ENCODE results near the gene FUBP3. TPM values are rescaled to one million over a fixed set of nuclear protein-coding genes. Genes with fewer than 3 reads are reported as not detected.
A peak's percentile ranks its signal among the peaks of the same experiment; 100 is the strongest.

FUBP3 gene
- 46.9 and 50.6 TPM in 2 replicates for total RNA-seq

GRCh38 chr9:130578865-130579737 is at the start of gene FUBP3:
FUBP3 (plus strand) TSS chr9:130579577; CDS start chr9:130579681, 104 bp downstream.
- no peaks in the 10 kb centered on the region for H3K9me3 Mint-ChIP-seq
- peaks cover 30% of the 10 kb centered on the region for H3K4me1 Mint-ChIP-seq (ENCODE audit: low read depth)
- H3K27ac Mint-ChIP-seq: peak within 1 kb of the TSS; percentile 84

GRCh38 chr9:130530938-130531337 is 48.4 kb upstream of the FUBP3 start:
- DNase-seq (ENCODE audit: low spot score): no peak
- no peak overlapping the region for H3K27ac Mint-ChIP-seq
- H3K36me3 Mint-ChIP-seq (ENCODE audit: low read depth): no peaks in the 10 kb centered on the region
- intact Hi-C loops (cut with micrococcal nuclease): no loop called here
- H3K4me3 Mint-ChIP-seq (ENCODE audit: low read depth): no peak overlapping the region
- H3K9me3 Mint-ChIP-seq: no peaks in the 10 kb centered on the region
- H3K4me1 Mint-ChIP-seq (ENCODE audit: low read depth): no peaks in the 10 kb centered on the region
- H3K27me3 Mint-ChIP-seq (ENCODE audit: low read depth): peaks cover 14% of the 10 kb centered on the region

More at GRCh38 chr9:130578865-130579737, at the start of gene FUBP3:
- peak within 1 kb of the TSS; percentile 89 for H3K4me3 Mint-ChIP-seq (ENCODE audit: low read depth)
- H3K36me3 Mint-ChIP-seq (ENCODE audit: low read depth): peaks cover 15% of the 10 kb centered on the region
- DNase-seq (ENCODE audit: low spot score): peak; percentile 85
- H3K27me3 Mint-ChIP-seq (ENCODE audit: low read depth): peaks cover 6% of the 10 kb centered on the region
- intact Hi-C loops (cut with micrococcal nuclease): no loop called here

GRCh38 chr9:130531670-130532069 is 47.7 kb upstream of the FUBP3 start:
- Mint-ChIP-seq H3K36me3 (ENCODE audit: low read depth) (no peaks in the 10 kb centered on the region), H3K27me3 (ENCODE audit: low read depth) (peaks cover 18% of the 10 kb centered on the region), H3K9me3 (no peaks in the 10 kb centered on the region), H3K4me3 (ENCODE audit: low read depth) (no peak overlapping the region), H3K27ac (no peak overlapping the region), H3K4me1 (ENCODE audit: low read depth) (no peaks in the 10 kb centered on the region)
- intact Hi-C loops (cut with micrococcal nuclease): no loop called here
- DNase-seq (ENCODE audit: low spot score): no peak

GRCh38 chr9:130532426-130533080 is 46.8 kb upstream of the FUBP3 start:
- no peaks in the 10 kb centered on the region for H3K4me1 Mint-ChIP-seq (ENCODE audit: low read depth)
- no peaks in the 10 kb centered on the region for H3K9me3 Mint-ChIP-seq
- intact Hi-C loops (cut with micrococcal nuclease): no loop called here
- no peaks in the 10 kb centered on the region for H3K36me3 Mint-ChIP-seq (ENCODE audit: low read depth)
- peaks cover 26% of the 10 kb centered on the region for H3K27me3 Mint-ChIP-seq (ENCODE audit: low read depth)
- DNase-seq (ENCODE audit: low spot score): no peak
- H3K27ac Mint-ChIP-seq: no peak overlapping the region
- H3K4me3 Mint-ChIP-seq (ENCODE audit: low read depth): no peak overlapping the region

- Mint-ChIP-seq H3K4me1 (ENCODE audit: low read depth) (peaks cover 4% of the 10 kb centered on the region), H3K36me3 (ENCODE audit: low read depth) (no peaks in the 10 kb centered on the region), H3K4me3 (ENCODE audit: low read depth) (no peak overlapping the region), H3K27me3 (ENCODE audit: low read depth) (peaks cover 50% of the 10 kb centered on the region), H3K27ac (no peak overlapping the region), H3K9me3 (no peaks in the 10 kb centered on the region)
- intact Hi-C loops (cut with micrococcal nuclease): no loop called here
- no peak for DNase-seq (ENCODE audit: low spot score)
Measured at GRCh38 chr9:130535818-130536521, 43.4 kb upstream of the FUBP3 start.

- intact Hi-C loops (cut with micrococcal nuclease): no loop called here
- Mint-ChIP-seq H3K27me3 (ENCODE audit: low read depth) (peaks cover 50% of the 10 kb centered on the region), H3K4me3 (ENCODE audit: low read depth) (no peak overlapping the region), H3K4me1 (ENCODE audit: low read depth) (peaks cover 4% of the 10 kb centered on the region), H3K9me3 (no peaks in the 10 kb centered on the region), H3K27ac (no peak overlapping the region), H3K36me3 (ENCODE audit: low read depth) (no peaks in the 10 kb centered on the region)
- DNase-seq (ENCODE audit: low spot score): no peak
Measured at GRCh38 chr9:130536701-130537107, 42.7 kb upstream of the FUBP3 start.

- peaks cover 4% of the 10 kb centered on the region for H3K4me1 Mint-ChIP-seq (ENCODE audit: low read depth)
- H3K4me3 Mint-ChIP-seq (ENCODE audit: low read depth): no peak overlapping the region
- H3K27me3 Mint-ChIP-seq (ENCODE audit: low read depth): peaks cover 50% of the 10 kb centered on the region
- no peaks in the 10 kb centered on the region for H3K36me3 Mint-ChIP-seq (ENCODE audit: low read depth)
- no peaks in the 10 kb centered on the region for H3K9me3 Mint-ChIP-seq
- no peak for DNase-seq (ENCODE audit: low spot score)
- intact Hi-C loops (cut with micrococcal nuclease): no loop called here
- no peak overlapping the region for H3K27ac Mint-ChIP-seq
Measured at GRCh38 chr9:130537346-130538050, 41.9 kb upstream of the FUBP3 start.

GRCh38 chr9:130539420-130540223 is 39.8 kb upstream of the FUBP3 start:
- no peaks in the 10 kb centered on the region for H3K9me3 Mint-ChIP-seq
- peaks cover 48% of the 10 kb centered on the region for H3K27me3 Mint-ChIP-seq (ENCODE audit: low read depth)
- H3K36me3 Mint-ChIP-seq (ENCODE audit: low read depth): no peaks in the 10 kb centered on the region
- intact Hi-C loops (cut with micrococcal nuclease): no loop called here
- H3K4me3 Mint-ChIP-seq (ENCODE audit: low read depth): no peak overlapping the region
- no peak for DNase-seq (ENCODE audit: low spot score)
- H3K4me1 Mint-ChIP-seq (ENCODE audit: low read depth): peaks cover 4% of the 10 kb centered on the region
- no peak overlapping the region for H3K27ac Mint-ChIP-seq

- H3K4me1 Mint-ChIP-seq (ENCODE audit: low read depth): peaks cover 4% of the 10 kb centered on the region
- H3K4me3 Mint-ChIP-seq (ENCODE audit: low read depth): no peak overlapping the region
- DNase-seq (ENCODE audit: low spot score): no peak
- no peaks in the 10 kb centered on the region for H3K36me3 Mint-ChIP-seq (ENCODE audit: low read depth)
- H3K9me3 Mint-ChIP-seq: no peaks in the 10 kb centered on the region
- peaks cover 37% of the 10 kb centered on the region for H3K27me3 Mint-ChIP-seq (ENCODE audit: low read depth)
- H3K27ac Mint-ChIP-seq: no peak overlapping the region
- intact Hi-C loops (cut with micrococcal nuclease): no loop called here
Measured at GRCh38 chr9:130541533-130541932, 37.8 kb upstream of the FUBP3 start.

GRCh38 chr9:130542038-130542437 is 37.3 kb upstream of the FUBP3 start:
- Mint-ChIP-seq H3K27ac (no peak overlapping the region), H3K36me3 (ENCODE audit: low read depth) (no peaks in the 10 kb centered on the region), H3K4me1 (ENCODE audit: low read depth) (peaks cover 4% of the 10 kb centered on the region), H3K9me3 (no peaks in the 10 kb centered on the region), H3K27me3 (ENCODE audit: low read depth) (peaks cover 33% of the 10 kb centered on the region), H3K4me3 (ENCODE audit: low read depth) (no peak overlapping the region)
- DNase-seq (ENCODE audit: low spot score): no peak
- intact Hi-C loops (cut with micrococcal nuclease): no loop called here

- no peak overlapping the region for H3K27ac Mint-ChIP-seq
- H3K9me3 Mint-ChIP-seq: no peaks in the 10 kb centered on the region
- DNase-seq (ENCODE audit: low spot score): no peak
- no peak overlapping the region for H3K4me3 Mint-ChIP-seq (ENCODE audit: low read depth)
- peaks cover 27% of the 10 kb centered on the region for H3K27me3 Mint-ChIP-seq (ENCODE audit: low read depth)
- H3K4me1 Mint-ChIP-seq (ENCODE audit: low read depth): peaks cover 3% of the 10 kb centered on the region
- intact Hi-C loops (cut with micrococcal nuclease): no loop called here
- H3K36me3 Mint-ChIP-seq (ENCODE audit: low read depth): no peaks in the 10 kb centered on the region
Measured at GRCh38 chr9:130542457-130543228, 36.7 kb upstream of the FUBP3 start.
